Activated T-helper 2 cell treated with anti-CD3 and anti-CD28 coated beads, Interferon-gamma antibody, Interleukin-2, Interleukin-4, amounts not matched to agents 10 μg/mL and 5 μg/mL and 100 μg/mL, durations not matched to agents 14 hours and 24 hours and 36 hours (primary cell): ENCODE results near the gene KIAA0513. TPM values are rescaled to one million over a fixed set of nuclear protein-coding genes. Genes with fewer than 3 reads are reported as not detected.

Experiments
- DNase-seq: peaks from one replicate; pipeline ENCODE4 v3.0.0; 2021; ENCODE audit warnings: low spot score
- H3K27ac Mint-ChIP-seq: one replicate; pipeline ENCODE4 v1.8.0; 2021; ENCODE audit warnings: mixed read lengths
- H3K27me3 Mint-ChIP-seq: one replicate; pipeline ENCODE4 v1.8.0; 2021; ENCODE audit warnings: low read depth, mixed read lengths
- H3K36me3 Mint-ChIP-seq: one replicate; pipeline ENCODE4 v1.8.0; 2021; ENCODE audit warnings: low read depth, mixed read lengths
- H3K4me1 Mint-ChIP-seq: one replicate; pipeline ENCODE4 v1.8.0; 2021; ENCODE audit warnings: low read depth, mixed read lengths
- H3K4me3 Mint-ChIP-seq: one replicate; pipeline ENCODE4 v1.8.0; 2021; ENCODE audit warnings: low read depth, mild to moderate bottlenecking, moderate library complexity, mixed read lengths
- H3K9me3 Mint-ChIP-seq: one replicate; pipeline ENCODE4 v1.8.0; 2021; ENCODE audit warnings: mixed read lengths
- intact Hi-C: fragments of 100-400 bp; cut with micrococcal nuclease; formaldehyde crosslinking; loops from one replicate; pipeline ENCODE4 v1.15.1; 2023
- total RNA-seq: library from RNA; stranded (reverse); gene quantifications from 2 replicates; pipeline ENCODE4 v1.2.3, GENCODE V29; 2022

Gene KIAA0513
- total RNA-seq, 1 donor from 2014 or later: 13.6 TPM

GRCh38 chr16:85128079-85128837 lies 100.7 kb downstream of the KIAA0513 start:
- Mint-ChIP-seq H3K36me3 (no peaks in the 10 kb centered on the region), H3K9me3 (no peaks in the 10 kb centered on the region), H3K4me1 (peaks cover 11% of the 10 kb centered on the region), H3K27ac (no peak overlapping the region), H3K4me3 (no peak overlapping the region), H3K27me3 (peaks cover 1% of the 10 kb centered on the region)
- DNase-seq: no peak
- intact Hi-C loops: no loop called here

GRCh38 chr16:85129876-85130704 lies 102.5 kb downstream of the KIAA0513 start:
- DNase-seq: no peak
- intact Hi-C loops: no loop called here
- Mint-ChIP-seq H3K4me3 (no peak overlapping the region), H3K27me3 (peaks cover 1% of the 10 kb centered on the region), H3K27ac (no peak overlapping the region), H3K4me1 (peaks cover 11% of the 10 kb centered on the region), H3K36me3 (no peaks in the 10 kb centered on the region), H3K9me3 (no peaks in the 10 kb centered on the region)

- no peaks in the 10 kb centered on the region for H3K9me3 Mint-ChIP-seq
- no peak overlapping the region for H3K27ac Mint-ChIP-seq
- H3K4me3 Mint-ChIP-seq: no peak overlapping the region
- DNase-seq: no peak
- peaks cover 4% of the 10 kb centered on the region for H3K27me3 Mint-ChIP-seq
- intact Hi-C loops: no loop called here
- H3K4me1 Mint-ChIP-seq: peaks cover 11% of the 10 kb centered on the region
- H3K36me3 Mint-ChIP-seq: no peaks in the 10 kb centered on the region
Observed at GRCh38 chr16:85130705-85131028, 103.1 kb downstream of the KIAA0513 start.

GRCh38 chr16:85132456-85133289 lies 105.1 kb downstream of the KIAA0513 start:
- Mint-ChIP-seq H3K36me3 (no peaks in the 10 kb centered on the region), H3K4me1 (no peaks in the 10 kb centered on the region), H3K4me3 (no peak overlapping the region), H3K27ac (no peak overlapping the region), H3K9me3 (no peaks in the 10 kb centered on the region), H3K27me3 (peaks cover 16% of the 10 kb centered on the region)
- DNase-seq: no peak
- intact Hi-C loops: no loop called here

GRCh38 chr16:85133290-85133599 lies 105.7 kb downstream of the KIAA0513 start:
- Mint-ChIP-seq H3K36me3 (no peaks in the 10 kb centered on the region), H3K4me3 (no peak overlapping the region), H3K27me3 (peaks cover 22% of the 10 kb centered on the region), H3K9me3 (no peaks in the 10 kb centered on the region), H3K4me1 (no peaks in the 10 kb centered on the region), H3K27ac (no peak overlapping the region)
- intact Hi-C loops: no loop called here
- no peak for DNase-seq

- intact Hi-C loops: no loop called here
- Mint-ChIP-seq H3K4me1 (no peaks in the 10 kb centered on the region), H3K4me3 (no peak overlapping the region), H3K27ac (no peak overlapping the region), H3K9me3 (no peaks in the 10 kb centered on the region), H3K36me3 (no peaks in the 10 kb centered on the region), H3K27me3 (peaks cover 30% of the 10 kb centered on the region)
- no peak for DNase-seq
Observed at GRCh38 chr16:85134076-85134788, 106.6 kb downstream of the KIAA0513 start.

- no peaks in the 10 kb centered on the region for H3K36me3 Mint-ChIP-seq
- no peaks in the 10 kb centered on the region for H3K4me1 Mint-ChIP-seq
- H3K27me3 Mint-ChIP-seq: peaks cover 32% of the 10 kb centered on the region
- H3K27ac Mint-ChIP-seq: no peak overlapping the region
- DNase-seq: no peak
- intact Hi-C loops: no loop called here
- no peaks in the 10 kb centered on the region for H3K9me3 Mint-ChIP-seq
- no peak overlapping the region for H3K4me3 Mint-ChIP-seq
Observed at GRCh38 chr16:85134789-85135142, 107.2 kb downstream of the KIAA0513 start.

- no peak for DNase-seq
- Mint-ChIP-seq H3K9me3 (no peaks in the 10 kb centered on the region), H3K4me1 (no peaks in the 10 kb centered on the region), H3K36me3 (no peaks in the 10 kb centered on the region), H3K4me3 (no peak overlapping the region), H3K27me3 (peaks cover 32% of the 10 kb centered on the region), H3K27ac (no peak overlapping the region)
- intact Hi-C loops: no loop called here
Observed at GRCh38 chr16:85136213-85136701, 108.7 kb downstream of the KIAA0513 start.

GRCh38 chr16:85136702-85137322 lies 109.2 kb downstream of the KIAA0513 start:
- Mint-ChIP-seq H3K4me1 (no peaks in the 10 kb centered on the region), H3K4me3 (no peak overlapping the region), H3K27ac (no peak overlapping the region), H3K9me3 (no peaks in the 10 kb centered on the region), H3K27me3 (peaks cover 32% of the 10 kb centered on the region), H3K36me3 (no peaks in the 10 kb centered on the region)
- no peak for DNase-seq
- intact Hi-C loops: no loop called here

- H3K4me3 Mint-ChIP-seq: no peak overlapping the region
- intact Hi-C loops: no loop called here
- H3K27ac Mint-ChIP-seq: no peak overlapping the region
Observed at GRCh38 chr16:85137323-85138072, 109.9 kb downstream of the KIAA0513 start.

GRCh38 chr16:85138073-85138824 lies 110.7 kb downstream of the KIAA0513 start:
- Mint-ChIP-seq H3K27me3 (peaks cover 31% of the 10 kb centered on the region), H3K4me1 (no peaks in the 10 kb centered on the region), H3K36me3 (no peaks in the 10 kb centered on the region), H3K4me3 (no peak overlapping the region), H3K27ac (no peak overlapping the region), H3K9me3 (no peaks in the 10 kb centered on the region)
- intact Hi-C loops: no loop called here
- no peak for DNase-seq

More at GRCh38 chr16:85137323-85138072, 109.9 kb downstream of the KIAA0513 start:
- Mint-ChIP-seq H3K36me3 (no peaks in the 10 kb centered on the region), H3K27me3 (peaks cover 32% of the 10 kb centered on the region), H3K4me1 (no peaks in the 10 kb centered on the region), H3K9me3 (no peaks in the 10 kb centered on the region)
- DNase-seq: no peak
